Measurements from ENCODE around the gene SEMA4D.

GRCh38 chr9:89491694-89492093, 6.2 kb downstream of the SEMA4D start:
- no peak for TF ChIP-seq YY1 (IDR thresholded peaks at IDR 0.05; ENCODE audit: insufficient read depth, insufficient read length)
- no peak for TF ChIP-seq SUZ12 (IDR thresholded peaks at IDR 0.05; ENCODE audit: extremely low read depth, insufficient read depth, insufficient read length)

Data from NT2/D1 (cell line).